NCI-H2196 (cell line): ENCODE data around the gene PARPBP.
"Not testable (repeated sequence)": the region's sequence is repeated elsewhere in the genome, so short reads cannot be mapped to it uniquely, and the experiment has no call there.

Experiments used
- DNase-seq: peaks from one replicate; lab custom pipeline; 2025; ENCODE audit not compliant: unreplicated experiment; lab: John Stamatoyannopoulos, UW

Gene PARPBP, protein sequence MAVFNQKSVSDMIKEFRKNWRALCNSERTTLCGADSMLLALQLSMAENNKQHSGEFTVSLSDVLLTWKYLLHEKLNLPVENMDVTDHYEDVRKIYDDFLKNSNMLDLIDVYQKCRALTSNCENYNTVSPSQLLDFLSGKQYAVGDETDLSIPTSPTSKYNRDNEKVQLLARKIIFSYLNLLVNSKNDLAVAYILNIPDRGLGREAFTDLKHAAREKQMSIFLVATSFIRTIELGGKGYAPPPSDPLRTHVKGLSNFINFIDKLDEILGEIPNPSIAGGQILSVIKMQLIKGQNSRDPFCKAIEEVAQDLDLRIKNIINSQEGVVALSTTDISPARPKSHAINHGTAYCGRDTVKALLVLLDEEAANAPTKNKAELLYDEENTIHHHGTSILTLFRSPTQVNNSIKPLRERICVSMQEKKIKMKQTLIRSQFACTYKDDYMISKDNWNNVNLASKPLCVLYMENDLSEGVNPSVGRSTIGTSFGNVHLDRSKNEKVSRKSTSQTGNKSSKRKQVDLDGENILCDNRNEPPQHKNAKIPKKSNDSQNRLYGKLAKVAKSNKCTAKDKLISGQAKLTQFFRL

GRCh38 chr12:102119674-102120563 is at the start of gene PARPBP, which contains the start of gene NUP37:
TSS of gene PARPBP (plus strand) at chr12:102120183. CDS start at chr12:102123889, 3,706 bp downstream.
TSS of gene NUP37 (minus strand) at chr12:102120114. CDS start at chr12:102118518, 1,596 bp downstream.
- peak; percentile 88 for DNase-seq

GRCh38 chr12:102072092-102072491 is 47.9 kb upstream of the PARPBP start:
- not testable (repeated sequence) for DNase-seq

DNA sequence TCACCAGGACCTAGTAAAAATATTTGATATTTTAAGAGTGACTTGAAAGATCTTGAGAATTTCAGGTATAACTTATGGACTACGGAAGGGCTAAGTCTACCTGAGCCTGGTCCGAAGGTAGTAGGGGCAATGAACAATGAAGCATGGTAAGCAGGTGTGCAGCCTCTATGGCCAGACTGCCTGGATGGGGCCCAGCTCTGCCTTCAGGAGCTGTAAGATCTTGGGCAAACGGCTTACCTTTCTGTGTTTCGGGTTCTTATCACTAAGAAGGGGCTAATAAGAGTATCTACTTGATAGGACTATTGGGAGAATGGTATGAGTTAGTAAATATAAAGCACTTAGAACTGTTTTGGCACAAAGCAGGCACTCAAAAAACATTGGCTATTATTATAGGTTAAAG is 39.1 kb upstream of the PARPBP start:
- no peak for DNase-seq

DNA sequence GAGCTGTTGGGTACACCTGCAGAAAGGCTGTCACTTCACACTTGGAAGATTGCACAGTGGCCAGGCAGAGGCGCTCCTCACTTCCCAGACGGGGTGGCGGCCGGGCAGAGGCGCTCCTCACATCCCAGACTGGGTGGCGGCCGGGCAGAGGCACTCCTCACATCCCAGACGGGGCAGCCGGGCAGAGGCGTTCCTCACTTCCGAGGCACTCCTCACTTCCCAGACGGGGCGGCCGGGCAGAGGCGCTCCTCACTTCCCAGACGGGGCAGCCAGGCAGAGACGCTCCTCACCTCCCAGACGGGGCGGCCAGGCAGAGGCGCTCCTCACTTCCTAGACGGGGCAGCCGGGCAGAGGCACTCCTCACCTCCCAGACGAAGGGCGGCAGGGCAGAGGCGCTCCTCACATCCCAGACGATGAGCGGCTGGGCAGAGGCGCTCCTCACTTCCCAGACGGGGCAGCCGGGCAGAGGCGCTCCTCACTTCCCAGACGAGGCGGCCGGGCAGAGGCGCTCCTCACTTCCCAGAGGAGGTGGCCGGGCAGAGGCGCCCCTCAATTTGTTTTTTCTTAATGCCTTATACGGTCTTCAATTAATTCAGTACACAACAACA is 30.7 kb upstream of the PARPBP start:
- not testable (repeated sequence) for DNase-seq

GRCh38 chr12:102093319-102093718 is 26.7 kb upstream of the PARPBP start:
- no peak for DNase-seq

DNA sequence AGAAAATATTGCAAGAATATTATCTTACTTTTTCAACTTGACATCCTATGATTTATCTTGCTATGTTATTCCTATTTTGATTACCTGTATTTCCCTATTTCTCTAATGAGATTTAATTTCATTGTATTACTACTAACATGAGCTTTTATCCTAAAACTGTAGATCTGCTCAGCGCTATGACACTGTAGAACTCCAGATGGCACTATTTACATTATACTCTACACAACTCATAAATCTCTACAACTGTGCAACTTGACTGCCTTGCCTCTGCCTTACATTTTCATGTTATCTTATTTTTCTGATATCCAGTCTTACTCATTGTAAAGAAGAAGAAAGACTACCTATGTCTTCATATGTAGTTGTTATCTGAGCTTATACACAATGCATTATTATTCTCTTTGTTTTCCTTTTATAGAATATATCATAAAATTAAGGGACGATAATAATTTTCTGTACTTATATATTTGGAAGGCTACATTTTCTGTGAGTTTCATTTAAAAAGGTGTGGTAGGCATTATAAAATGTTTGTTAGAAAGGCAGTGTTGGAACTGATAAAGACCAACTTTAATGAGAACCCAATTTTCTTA is 24.2 kb upstream of the PARPBP start:
- DNase-seq, result peak; percentile 5

- DNase-seq, result no peak
These were observed 23.1 kb upstream of the PARPBP start for GRCh38 chr12:102096855-102097254.

DNA sequence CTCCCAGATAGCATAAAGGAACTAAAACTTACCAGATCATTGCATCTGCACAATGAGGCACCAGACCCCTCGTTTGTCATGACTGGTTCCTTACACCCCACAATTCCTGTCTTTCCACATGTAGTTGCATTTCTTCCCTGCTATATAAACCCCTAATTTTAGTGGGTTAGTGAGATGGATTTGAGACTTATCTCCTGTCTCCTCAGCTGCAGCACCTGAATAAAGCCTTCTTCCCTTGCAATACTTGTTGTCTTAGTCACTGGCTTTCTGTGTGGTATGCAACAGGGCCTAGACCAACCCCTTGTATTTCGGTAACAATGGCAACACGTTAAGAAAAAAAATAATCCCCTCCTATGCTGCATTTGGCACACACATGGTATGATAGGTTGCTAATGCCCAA is 13.1 kb upstream of the PARPBP start:
- DNase-seq, result no peak

DNA sequence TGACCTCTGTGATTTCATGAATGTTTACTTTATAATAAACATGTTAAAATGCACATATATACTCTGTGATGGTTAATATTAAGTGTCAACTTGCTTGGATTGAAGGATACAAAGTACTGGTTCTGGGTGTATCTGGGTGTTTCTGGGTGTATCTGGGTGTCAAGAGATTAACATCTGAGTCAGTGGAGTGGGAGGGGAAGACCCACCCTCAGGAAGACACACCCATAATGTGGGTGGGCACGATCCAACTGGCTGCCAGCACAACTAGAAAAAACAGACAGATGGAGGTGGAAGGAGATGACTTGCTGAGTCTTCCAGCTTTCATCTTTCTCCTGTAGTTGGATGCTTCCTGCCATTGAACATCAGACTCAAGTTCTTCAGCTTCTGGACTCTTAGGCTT is 12.0 kb upstream of the PARPBP start:
- DNase-seq, result no peak

- DNase-seq, result no peak
These were observed 9.2 kb upstream of the PARPBP start for GRCh38 chr12:102110782-102111181.

DNA sequence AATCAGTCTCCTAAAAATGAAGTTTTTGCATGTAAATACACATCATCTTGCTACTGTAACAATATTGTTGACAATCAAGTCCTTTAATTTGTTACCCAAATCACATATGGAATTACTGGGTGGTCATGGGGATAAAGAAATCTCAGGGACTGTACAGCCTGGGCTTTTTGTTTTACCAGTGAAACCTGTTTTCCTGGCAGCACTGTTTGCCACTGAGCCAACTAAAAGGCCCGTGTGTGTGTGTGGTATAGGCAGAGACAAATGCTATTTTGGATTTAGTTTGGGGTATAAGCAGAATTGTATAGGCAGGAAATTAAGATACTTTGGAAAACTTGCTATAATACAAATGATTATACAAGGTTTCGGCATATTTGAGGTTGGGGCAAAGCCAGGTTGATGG is 5.8 kb upstream of the PARPBP start:
- DNase-seq, result no peak

- DNase-seq, result no peak
These were observed 3.6 kb upstream of the PARPBP start for GRCh38 chr12:102116392-102116791.

DNA sequence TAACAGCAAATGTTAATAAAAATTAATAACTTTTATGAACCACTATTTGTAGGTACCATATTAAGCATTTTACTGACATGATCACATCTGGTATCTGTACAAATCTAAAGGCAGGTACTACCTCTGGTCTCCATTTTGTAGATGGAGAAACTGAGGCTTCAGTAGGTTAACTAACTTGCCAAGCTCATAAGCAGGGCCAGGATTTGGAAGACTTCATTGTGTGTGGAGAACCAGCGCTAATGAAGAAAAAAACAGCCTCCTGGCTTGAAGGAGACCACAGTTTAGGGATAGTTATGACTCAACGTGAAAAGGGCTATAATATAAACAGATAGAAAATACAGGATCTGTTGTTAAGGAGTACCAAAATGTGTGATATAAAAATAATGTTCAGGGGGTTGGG is 1.1 kb upstream of the PARPBP start:
- DNase-seq, result no peak

- no peak for DNase-seq
These were observed 536 bp downstream of the PARPBP start for GRCh38 chr12:102120564-102120873.

DNA sequence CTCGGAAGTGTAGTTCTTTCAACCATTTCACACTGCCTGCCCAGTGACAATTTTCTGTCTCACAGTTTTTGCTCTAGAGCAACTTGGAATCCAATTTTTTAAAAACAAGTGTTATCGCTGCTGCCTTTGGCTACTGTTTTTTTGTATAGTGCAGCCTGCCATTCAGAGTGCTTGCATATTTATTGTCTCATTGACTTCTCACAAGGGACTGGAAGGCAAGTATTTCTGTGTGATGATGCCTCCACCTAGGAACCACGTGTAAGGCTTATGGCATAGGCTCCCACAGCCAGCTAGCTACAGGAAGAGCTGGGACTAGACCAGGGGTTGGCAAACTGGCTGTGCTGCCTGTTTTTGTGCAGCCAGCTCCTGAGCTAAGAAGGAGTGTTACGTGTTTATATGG is 903 bp downstream of the PARPBP start:
- no peak for DNase-seq

GRCh38 chr12:102121328-102121727 is 1.3 kb downstream of the PARPBP start:
- DNase-seq, result not testable (repeated sequence)

- DNase-seq, result not testable (repeated sequence)
These were observed 10.7 kb downstream of the PARPBP start for GRCh38 chr12:102130720-102131119.

DNA sequence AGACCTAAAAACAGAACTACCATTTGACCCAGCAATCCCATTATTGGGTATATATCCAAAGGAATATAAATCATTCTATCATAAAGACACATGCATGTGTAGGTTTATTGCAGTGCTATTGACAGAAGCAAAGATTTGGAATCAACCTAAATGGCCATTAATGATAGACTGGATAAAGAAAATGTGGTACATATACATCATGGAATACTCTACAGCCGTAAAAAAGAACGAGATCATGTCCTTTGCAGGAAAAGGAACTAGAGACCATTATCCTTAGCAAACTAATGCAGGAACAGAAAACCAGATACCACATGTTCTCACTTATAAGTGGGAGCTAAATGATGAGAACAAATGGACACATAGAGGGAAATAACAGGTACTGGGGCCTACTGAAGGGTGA is 11.5 kb downstream of the PARPBP start:
- not testable (repeated sequence) for DNase-seq

- not testable (repeated sequence) for DNase-seq
These were observed 17.6 kb downstream of the PARPBP start for GRCh38 chr12:102137619-102138018.

DNA sequence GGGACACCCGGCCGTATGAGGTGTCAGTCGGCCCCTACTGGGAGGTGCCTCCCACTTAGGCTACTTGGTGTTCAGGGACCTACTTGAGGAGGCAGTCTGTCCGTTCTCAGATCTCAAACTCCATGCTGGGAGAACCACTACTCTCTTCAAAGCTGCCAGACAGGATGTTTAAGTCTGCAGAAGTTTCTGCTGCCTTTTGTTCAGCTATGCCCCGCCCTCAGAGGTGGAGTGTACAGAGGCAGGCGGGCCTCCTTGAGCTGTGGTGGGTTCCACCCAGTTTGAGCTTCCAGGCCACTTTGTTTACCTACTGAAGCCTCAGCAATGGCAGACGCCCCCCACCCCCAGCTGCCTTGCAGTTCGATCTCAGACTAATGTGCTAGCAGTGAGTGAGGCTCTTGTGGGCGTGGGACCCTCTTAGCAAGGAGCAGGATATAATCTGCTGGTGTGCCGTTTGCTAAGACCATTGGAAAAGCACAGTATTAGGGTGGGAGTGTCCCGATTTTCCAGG is 22.9 kb downstream of the PARPBP start:
- DNase-seq, result not testable (repeated sequence)

DNA sequence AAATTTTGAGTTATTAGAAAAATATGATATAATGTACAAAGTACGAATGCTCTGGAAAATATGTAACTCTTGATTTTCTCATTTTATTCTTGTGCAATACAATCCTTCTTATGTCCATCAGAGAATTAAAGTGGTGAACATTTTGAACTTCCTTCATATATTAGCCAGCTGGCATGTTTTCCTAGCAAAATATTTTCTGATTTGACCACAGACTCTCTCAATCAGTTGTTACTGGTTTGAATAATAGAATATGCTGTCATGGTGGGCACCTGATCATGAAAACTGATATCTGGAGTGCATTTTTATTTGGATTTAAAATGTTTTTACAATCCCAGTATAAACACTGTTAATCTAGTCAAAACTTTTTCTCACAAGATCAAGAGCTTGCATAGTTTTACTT is 24.2 kb downstream of the PARPBP start:
- DNase-seq, result no peak
